CD4-positive, alpha-beta T cell treated with Interferon gamma for 1 hour (primary cell): Measurements from ENCODE around the gene NSMCE4A.
A peak's percentile ranks its signal among the peaks of the same experiment; 100 is the strongest.
"Not testable (repeated sequence)": the region's sequence is repeated elsewhere in the genome, so short reads cannot be mapped to it uniquely, and the experiment has no call there.

ENCODE experiments used
- DNase-seq: peaks from one replicate; pipeline ENCODE4 v3.0.0-alpha.2; 2020

The NSMCE4A gene, protein sequence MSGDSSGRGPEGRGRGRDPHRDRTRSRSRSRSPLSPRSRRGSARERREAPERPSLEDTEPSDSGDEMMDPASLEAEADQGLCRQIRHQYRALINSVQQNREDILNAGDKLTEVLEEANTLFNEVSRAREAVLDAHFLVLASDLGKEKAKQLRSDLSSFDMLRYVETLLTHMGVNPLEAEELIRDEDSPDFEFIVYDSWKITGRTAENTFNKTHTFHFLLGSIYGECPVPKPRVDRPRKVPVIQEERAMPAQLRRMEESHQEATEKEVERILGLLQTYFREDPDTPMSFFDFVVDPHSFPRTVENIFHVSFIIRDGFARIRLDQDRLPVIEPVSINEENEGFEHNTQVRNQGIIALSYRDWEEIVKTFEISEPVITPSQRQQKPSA

DNA sequence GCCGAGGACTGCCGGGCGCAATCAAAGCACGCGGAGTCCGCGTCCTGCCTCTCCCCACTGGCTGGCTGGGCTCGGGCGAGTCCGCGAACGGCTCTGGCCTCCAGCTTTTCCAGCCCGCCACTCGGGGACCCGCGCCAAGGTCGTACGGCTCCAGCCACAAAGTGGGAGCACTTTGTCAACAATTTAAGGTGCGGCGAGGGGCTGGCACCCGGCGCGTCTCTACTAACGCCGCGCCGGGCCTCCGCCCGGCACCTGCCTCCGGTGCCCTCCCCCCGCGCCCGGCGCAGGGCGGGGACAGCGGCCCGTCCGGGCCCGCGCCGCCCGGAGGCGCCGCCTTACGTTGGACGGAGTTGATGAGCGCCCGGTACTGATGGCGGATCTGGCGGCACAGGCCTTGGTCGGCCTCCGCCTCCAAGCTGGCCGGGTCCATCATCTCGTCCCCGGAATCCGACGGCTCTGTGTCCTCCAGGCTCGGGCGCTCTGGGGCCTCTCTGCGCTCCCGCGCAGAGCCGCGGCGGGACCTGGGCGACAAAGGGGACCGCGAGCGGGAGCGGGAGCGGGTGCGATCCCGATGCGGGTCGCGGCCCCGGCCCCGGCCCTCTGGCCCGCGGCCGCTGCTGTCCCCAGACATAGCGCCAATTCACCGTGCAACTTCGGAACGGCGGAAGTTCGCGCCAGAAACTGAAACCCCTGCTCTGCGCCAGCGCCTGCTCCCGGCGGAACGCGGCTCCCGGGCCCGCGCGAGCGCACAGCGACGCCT lies at the start of gene NSMCE4A:
Gene NSMCE4A, minus strand, starts transcription at position 683 of the 760 bp plus-strand sequence. Its CDS starts 52 bp downstream, at position 631.
- peak; percentile 65 for DNase-seq

DNA sequence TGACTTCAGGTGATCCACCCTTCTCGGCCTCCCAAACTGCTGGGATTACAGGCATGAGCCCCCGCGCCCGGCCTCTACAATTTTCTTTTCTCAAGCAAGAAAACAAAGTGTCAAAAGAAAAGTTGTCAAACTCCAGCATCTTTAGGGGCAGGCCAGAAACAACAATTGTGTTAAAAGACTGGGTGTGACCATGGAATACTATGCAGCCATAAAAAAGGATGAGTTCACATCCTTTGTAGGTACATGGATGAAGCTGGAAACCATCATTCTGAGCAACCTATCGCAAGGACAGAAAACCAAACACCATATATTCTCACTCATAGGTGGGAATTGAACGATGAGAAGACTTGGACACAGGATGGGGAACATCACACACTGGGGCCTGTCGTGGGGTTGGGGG lies 48.2 kb upstream of the NSMCE4A start:
- DNase-seq = not testable (repeated sequence)

DNA sequence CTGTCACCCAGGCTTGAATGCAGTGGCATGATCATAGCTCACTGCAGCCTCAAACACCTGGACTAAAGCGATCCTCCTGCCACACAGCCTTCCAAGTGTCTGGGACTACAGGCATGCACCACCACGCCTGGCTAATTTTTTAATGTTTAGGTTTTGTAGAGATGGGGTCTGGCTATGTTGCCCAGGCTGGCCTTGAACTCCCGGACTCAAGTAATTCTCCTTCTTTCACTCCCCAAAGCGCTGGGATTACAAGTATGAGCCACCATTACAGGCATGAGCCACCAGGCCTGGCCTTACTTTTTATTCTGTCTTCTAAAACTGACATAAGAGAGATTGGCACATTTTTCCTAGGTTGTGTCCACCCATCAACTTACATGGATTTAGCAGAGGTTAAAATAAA lies 47.3 kb upstream of the NSMCE4A start:
- no peak for DNase-seq

DNA sequence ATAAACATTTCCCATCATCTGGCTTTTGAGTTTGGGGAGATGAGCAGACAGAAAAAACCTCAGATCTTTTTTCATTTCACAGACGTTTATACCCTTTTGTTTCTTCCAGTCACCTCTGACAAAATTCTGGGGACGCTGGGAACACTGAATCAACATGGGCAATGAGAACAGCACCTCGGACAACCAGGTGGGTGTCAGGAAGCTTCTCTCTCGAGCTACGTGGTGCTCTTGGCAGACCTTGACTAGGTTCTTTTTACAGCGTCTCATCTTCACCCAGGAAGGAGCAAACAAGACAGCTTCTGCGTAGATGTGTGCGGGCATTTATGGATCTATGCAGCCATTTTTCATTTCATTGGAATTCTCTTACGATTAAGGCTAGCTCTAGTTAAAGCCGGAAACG lies 46.8 kb upstream of the NSMCE4A start:
- DNase-seq = no peak

DNA sequence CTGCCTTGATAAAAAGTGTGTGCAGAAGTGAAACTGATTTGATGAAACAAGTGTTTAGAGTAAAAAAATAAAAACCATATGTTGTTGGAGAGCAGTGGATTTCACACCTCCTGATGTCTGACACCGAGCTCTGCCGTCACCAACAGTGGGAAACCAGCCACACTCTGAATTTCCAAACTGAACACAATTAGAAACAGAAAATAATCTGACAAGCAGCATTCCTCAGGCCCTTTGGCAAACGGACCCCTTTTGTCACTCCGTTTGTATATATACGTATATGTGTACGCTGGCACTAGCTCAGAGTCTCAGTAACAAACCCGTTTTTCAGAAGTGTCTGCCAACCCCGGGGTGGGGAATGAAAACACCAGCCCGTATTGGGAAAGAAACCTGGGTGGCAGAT lies 46.4 kb upstream of the NSMCE4A start:
- no peak for DNase-seq

DNA sequence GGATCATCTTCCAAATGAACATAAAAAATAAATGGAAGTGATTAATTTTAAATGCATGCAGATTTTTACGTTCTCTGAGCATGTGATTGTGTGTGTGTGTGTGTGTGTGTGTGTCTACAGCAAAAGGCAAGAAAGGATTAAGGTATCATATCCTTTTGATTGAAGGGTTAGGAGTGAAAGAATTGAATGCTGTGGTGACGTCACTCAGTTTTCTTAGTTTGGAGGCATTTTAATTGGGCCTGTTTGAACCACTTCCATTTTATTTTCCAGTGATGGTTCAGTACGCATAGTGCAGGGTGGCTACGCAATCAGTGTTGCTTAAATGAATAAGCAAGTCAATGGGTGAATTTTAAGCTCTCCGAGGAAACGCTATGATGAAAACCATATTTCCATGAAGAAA lies 45.2 kb upstream of the NSMCE4A start:
- DNase-seq = no peak

DNA sequence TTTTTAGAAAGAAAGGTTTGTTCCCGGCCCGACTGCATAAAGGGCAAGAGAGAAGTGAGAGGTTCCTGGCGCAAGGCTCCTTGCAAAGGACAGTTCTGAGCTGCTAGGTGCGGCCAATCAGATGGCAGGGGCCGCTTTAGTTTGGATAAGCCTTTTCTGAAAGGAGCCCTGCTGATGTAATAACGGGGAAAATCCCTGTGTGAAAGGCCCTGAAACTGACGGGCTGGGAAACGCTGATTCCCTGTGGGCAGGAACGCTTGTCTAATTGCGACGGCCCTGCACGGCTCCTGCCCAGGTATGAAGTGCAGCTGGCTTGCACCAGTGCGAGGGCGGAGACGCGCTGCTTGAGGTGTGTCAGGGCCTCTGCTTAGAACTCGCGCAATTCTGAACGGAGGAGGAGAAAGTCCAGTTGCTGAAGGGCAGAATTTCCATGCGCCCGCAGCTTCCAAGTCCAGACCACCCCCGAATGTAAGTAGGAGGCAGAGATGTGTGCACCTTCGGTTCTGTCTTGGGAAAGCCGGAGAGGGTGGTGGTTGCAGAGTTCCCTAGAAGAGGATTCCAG lies 44.5 kb upstream of the NSMCE4A start:
- no peak for DNase-seq

DNA sequence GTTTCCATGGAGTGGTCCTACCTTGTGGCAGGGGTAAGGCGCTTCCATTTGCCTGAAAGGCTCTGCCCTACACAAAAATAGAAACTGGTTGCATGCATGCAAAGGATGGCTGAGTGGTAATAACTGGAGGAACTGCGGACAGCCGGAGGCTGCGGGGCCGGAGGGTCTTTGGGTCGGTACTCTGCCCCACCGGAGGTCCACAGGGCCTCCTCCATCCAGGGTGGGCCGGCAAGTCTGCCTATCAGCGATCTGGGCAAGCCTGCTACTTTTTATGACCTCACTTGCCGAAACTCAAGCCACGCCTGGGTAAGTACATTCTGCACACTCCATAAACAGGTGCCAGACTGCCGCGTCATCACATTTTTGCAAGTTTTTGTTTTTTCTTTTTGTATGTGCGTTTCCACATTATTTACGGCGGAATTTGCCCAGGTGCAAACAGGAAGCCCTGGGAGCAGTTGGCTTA lies 44.0 kb upstream of the NSMCE4A start:
- no peak for DNase-seq

DNA sequence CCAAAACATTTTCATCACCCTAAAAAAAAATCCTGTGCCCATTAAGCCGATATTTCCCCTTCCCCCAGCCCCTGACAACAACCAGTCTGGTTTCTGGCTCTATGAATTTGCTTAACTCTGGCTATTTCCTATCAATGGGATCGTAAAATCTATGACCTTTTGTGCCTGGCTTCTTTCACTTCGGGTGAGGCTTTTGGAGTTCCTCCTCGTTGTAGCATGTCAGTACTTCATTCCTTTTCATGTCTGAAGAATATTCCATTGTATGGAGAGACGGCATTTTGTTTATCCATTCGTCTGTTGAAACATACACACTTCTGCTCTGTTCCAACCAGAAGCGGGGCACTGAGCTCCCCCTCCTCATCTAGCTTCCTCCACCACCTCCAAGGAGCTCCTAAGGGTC lies 43.5 kb upstream of the NSMCE4A start:
- DNase-seq = no peak

DNA sequence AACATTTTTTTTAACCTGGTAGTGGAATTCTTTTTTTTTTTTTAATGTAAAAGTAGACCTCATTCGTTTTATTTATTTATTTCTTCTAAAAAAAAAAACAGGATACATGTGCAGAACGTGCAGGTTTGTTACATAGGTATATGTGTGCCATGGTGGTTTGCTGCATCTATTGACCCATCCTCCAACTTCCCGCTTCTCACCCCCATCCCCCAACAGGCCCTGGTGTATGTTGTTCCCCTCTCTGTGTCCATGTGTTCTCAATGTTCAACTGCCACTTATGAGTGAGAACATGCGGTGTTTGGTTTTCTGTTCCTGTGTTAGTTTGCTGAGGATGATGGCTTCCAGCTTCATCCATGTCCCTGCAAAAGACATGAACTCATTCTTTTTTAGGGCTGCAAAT lies 42.9 kb upstream of the NSMCE4A start:
- DNase-seq = not testable (repeated sequence)

DNA sequence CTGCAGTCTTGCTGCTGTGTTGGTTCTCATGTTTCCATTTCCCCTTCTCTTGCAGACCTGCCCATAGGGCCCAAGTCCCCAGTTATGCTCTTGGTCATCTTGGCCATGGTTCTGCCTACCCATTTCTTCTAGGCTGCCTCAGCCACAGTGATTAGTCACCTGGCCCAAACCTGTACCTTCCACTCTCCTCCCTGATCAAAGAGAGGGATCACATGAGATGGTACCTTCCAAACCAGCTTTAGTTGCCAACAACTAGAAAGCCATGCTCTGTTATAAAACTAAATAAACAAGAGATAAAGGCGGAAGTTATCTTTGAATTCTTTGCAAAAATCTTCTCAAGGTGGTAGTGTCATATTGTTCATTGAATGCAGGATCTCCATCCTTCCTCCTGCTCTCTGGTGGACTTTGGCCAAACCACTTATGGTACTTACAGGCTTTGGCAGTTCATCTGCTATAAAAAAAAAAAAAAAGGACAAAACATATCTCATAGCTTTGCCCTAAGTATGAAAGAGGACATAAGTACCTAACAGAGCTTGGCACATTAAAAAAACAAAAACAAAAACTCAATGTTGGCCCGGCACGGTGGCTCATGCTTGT lies 39.7 kb upstream of the NSMCE4A start:
- no peak for DNase-seq

DNA sequence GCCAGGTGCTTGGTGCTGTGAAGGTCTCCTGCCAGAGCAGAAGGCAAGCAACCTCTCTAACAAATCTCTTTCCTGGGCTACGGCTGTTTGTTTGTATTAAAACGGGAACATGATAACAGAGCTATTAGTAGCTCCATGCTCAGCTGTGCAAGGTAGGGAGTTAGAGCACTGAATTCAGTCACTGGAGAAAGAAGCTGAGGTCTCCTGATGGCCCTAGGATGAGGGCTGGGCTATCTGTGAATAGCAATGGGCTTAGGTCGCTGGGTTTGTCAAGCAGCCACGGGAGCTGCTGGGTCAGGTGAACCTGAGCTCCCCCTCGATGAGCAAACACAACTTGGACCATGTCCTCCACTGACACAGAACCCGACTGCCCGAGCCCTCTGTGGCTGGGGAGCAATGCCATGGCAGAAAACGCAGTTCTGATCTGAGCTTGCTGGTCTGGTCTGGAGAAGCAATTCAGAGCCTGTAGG lies 38.3 kb upstream of the NSMCE4A start:
- no peak for DNase-seq

DNA sequence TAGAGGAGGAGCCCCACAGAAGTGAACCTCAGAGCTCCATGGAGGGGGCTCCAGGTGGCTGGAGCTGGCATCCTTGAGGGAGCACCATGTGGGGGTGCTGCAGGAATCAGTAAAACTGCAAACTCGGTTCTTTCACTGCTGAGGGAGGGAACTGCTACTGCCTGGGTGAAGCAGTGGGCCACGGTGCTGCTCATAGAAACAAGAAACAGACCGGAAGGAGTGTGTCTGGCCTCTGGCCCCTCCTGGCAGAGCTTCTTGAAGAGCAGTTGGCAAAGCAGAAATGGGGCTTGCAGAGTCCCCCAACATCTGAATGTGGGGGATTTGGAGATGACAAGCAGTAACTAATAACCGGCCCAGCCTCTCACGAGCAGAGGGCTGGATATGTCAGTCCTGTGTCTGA lies 37.7 kb upstream of the NSMCE4A start:
- no peak for DNase-seq

DNA sequence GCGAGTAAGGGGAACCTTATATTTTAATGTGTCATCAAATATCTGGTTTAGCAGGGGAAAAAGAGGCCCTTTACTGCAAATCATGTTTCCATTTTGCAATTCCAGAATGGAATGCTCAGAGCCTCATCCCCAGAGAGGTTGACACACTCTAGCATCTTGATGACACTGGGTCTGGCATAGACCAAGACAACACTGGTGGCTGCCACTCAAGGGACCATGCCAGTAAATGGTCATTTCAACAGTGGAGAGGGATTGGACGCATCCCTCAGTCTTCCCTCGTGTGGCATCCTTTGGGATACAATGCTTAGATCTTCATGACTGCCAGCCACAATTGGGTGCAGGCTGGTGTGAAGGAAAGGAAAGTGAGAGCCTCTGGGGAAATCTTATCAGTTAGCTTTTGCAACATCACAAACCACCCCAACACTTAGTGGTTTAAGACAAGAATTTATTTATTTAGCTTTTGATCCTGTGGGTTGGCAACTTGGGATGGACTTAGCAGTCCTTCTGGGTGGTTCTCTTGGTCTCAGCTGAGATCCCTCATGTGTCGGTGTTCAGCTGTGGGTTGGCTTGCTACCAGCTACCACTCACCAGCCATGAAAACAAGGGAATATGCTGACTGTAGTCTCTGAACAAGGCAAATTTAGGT lies 35.5 kb upstream of the NSMCE4A start:
- DNase-seq = no peak

DNA sequence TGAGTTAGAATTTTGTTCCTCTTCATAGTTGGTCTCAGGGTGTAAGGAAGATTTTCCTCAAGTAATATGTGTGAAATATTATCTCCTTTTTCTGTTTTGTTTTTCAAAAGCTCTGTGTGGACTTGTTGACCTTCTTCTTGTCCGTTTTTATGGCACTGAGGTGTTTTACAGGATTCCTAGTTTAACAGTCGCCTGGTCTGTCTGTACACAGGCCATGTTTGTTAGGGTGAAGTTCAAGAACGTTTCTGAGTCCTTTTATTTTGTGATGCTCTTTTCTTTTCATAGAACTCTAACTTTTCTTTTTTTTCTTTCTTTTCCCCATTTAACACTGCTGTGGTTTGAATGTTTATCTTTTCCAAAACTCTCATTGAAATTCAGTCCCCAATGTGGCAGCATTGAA lies 32.4 kb upstream of the NSMCE4A start:
- DNase-seq = no peak

DNA sequence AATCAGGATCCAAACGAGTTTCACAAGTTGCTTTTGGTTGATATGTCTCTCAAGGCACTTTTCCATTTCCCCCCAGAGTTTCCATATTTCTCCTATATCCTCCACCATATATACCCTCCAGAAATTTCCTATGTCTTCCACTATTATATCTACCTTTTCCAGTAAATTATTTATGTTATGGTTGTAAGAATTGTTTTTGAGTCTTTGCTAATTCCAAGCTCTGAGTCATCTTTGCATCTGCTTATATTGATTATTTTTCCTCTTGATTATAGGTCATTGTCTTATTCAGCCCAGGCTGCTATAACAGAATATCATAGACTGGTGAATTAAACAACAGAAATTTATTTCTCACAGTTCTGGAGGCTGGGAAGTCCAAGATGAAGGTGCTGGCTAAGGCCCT lies 26.7 kb upstream of the NSMCE4A start:
- no peak for DNase-seq

DNA sequence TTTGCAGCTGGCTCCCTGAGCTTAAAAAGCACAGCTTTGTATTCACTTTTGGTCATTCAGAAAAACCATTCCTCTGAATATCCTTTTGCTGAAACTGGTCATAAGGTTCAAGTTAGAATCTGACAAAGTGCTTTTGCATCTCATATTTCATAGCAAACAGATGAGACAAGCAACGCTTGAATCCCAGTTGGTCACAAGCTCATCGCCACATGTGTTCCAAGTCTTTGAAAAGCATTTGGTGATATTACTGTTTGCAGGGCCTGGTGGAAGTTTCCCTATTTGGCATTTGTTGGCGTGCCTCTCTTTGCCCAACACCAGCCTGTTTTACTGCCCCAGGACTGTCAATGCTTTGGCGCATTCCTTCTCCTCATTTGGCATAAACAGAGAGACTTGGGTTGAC lies 24.3 kb upstream of the NSMCE4A start:
- DNase-seq = no peak

DNA sequence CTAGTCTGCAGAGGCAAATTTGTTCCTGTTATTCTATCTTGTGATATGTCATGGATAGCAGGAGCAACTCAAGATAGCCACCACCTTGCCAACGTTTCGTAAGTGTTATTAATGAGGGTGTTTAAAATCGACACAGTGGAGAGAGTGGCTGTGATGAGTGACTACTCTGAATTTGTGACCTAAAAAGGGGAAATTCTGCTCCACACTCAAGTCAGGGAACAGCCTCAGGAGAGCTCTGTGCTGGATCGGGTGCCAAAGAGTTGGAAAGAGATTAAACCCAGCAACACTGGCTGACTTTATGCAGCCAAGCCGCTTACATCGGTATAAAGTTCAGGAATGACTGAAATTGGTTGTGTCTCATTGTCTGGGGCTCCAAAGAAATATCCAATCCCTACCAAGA lies 23.4 kb upstream of the NSMCE4A start:
- DNase-seq = no peak

DNA sequence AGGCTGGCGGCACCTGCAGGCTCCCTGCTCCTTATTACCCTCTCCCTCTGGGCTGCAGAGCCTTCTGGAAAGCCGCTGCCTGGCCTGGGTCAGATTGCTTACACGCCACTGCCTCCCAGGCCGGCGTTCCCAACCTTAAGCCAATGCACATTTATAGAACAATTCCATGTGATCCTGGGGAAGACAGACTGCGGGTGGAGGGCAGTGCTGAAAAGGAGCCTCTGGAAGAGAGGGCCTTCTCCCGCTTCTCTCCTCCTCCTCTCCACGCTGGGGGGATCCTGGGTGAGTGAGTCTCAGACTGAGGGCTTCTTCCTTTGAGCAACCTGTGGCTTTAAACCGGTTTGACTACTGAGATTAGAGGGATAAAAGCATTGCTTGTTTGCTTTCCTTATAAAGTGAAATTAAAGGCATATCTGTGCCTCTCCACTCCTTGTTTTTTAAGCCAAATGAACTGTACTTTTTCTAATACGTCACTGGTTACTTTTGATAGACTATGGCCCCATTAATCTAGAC lies 19.5 kb upstream of the NSMCE4A start:
- no peak for DNase-seq

DNA sequence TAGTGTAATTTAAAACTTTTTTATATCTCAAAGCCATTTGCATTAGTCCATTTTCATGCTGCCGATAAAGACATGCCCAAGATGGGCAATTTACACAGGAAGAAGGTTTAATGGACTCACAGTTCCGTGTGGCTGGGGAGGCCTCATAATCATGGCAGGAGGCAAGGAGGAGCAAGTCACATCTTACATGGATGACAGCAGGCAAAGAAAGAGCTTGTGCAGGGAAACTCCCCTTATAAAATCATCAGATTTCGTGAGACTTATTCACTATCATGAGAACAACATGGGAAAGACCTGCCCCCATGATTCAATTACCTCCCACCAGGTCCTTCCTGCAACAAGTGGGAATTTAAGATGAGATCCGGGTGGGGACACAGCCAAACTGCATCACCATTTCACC lies 16.7 kb upstream of the NSMCE4A start:
- not testable (repeated sequence) for DNase-seq

DNA sequence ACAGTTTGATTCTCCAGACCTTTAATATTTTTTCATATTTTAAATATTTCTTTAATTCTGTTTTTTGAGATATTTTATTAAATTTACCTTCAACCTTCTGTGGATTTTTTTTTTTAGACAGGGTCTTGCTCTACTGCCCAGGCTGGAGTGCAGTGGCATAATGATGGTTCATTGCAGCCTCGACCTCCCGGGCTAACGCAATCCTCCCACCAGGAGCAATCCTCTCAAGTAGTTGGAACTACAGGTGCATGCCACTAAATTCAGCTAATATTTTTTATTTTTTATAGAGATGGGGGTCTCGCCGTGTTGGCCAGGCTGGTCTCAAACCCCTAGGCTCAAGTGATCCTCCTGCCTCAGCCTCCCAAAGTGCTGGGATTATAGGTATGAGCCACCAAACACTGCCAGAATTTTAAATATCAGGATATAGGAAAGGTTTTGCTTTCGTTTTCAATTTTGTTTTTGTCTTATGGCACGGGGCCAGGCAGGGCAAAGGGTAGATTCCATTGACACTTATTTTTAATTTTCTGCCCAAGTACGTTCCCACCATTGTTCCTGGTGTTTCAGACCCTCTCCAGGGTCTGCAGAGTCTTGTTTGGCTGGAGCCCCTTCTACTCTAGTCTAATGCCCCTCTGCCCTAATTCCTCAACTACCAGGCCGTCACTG lies 15.1 kb upstream of the NSMCE4A start:
- DNase-seq = no peak
